ENCODE results near the gene MED9.
"Not testable (repeated sequence)": the region's sequence is repeated elsewhere in the genome, so short reads cannot be mapped to it uniquely, and the experiment has no call there.

The MED9 gene

DNA sequence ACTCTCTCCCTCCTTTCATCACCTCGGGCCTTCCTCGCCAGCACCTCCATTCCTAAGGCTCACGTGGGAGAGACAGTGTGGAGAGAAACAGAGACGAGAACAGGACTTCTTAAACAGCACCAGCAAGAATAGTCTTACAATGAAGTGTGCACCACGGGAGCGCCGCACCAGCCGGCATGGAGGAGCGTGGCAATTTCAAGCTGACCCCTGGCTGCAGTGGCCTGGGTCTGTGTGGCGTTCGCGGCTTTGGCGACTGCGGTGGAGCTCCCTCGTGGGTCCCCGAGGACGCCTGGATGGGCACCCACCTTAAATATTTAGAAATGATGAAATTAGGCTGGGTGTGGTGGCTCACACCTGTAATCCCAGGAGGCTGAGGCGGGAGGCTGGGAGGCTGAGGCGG lies 20.5 kb upstream of the MED9 start:
- no peak for DNase-seq

DNA sequence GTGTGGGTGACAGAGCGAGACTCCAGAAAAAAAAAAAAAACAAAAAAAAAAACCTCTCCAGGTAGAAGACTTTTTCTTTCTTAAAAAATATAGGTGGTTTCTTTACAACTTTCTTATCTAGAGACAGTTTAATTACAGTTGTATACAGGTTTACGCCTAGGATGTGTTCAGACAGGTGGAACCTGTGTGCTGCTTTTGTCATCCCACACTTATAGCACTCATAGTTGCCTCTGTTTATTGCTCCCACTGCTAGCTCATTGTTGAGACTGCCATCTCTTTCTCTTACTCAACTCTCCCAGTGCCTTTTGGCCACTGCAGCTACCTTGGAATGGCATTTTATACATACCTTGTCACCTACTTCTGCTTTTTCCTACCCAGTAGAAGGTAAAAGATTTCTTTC lies 19.1 kb upstream of the MED9 start:
- no peak for DNase-seq

DNA sequence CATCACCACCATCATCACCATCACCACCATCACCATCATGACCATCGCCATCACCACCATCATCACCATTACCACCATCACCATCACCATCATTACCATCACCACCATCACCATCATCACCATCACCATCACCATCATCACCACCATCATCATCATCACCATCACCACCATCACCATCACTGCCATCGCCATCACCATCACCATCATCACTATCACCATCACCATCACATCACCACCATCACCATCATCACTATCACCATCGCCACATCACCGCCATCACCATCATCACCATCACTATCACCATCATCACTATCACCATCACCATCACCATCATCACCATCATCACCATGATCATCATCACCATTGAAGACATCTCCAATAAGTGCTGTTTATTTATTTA lies 16.8 kb upstream of the MED9 start:
- DNase-seq: no peak

DNA sequence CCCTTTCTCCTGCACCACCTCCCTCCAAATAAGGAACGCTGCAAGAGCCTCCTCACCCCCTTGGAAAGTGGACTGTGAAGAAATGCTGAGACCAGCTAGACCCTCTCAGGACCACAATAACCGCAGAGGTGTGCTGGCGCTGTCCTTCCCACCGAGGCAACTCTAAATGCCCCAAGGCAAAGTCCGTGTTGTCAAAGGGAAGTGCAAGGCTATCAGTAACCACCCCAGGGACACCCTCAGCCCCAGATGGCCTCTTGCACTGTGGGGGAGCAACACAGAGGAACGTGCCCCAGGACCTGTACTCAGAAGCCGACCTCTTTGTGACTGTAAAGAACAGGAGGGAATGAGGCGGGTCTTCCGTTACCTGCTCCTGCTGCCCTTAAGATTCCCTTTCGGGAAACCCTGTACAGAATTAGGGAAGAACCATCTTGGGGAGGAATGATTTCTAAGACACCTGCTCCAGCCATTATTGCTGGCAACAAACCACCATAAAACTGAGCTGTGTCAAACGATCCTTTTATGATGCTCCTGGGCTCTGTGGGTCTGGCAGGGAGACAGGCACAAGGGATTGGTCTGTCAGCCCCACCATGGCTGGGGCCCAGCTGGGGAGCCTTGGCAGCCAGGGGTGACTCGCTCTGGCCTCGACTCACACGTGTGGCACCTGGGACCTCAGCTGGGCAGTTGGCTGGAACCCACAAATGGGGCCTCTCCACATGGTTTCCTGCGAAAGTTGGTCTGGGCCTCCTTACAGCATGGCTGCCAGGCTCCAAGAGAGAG lies 14.6 kb upstream of the MED9 start:
- DNase-seq: no peak

DNA sequence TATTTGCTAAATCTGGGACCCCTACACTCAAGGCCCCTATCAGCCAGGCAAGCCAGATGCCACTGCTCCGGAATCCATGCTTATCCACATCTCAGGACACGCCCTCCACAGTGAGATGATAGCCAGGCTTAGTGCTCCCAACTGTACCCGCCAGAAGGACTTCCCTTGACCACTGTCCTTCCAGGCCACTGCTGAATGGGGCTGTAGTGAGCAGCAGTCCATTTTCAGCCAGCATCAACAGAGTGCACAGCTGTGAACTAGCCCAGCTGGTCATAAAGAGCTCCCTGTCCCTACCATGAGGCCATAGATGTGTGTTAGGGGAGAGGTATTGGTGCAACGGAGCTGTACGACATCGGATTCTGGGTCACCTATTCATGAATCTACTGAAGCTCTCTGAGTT lies 13.0 kb upstream of the MED9 start:
- no peak for DNase-seq

DNA sequence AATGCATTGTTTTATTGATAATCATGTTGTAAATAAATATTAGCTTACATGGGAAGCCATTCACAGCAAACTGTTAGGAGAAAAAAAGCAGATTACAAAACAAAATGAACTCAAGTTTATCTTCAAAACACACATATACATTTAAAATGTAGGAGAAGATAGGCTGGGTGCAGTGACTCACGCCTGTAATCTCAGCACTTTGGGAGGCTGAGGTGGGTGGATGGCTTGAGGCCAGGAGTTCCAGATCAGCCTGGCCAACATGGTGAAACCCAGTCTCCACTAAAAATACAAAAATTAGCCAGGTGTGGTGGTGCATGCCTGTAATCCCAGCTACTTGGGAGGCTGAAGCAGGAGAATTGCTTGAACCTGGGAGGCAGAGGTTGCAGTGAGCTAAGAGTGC lies 10.9 kb upstream of the MED9 start:
- DNase-seq: not testable (repeated sequence)

DNA sequence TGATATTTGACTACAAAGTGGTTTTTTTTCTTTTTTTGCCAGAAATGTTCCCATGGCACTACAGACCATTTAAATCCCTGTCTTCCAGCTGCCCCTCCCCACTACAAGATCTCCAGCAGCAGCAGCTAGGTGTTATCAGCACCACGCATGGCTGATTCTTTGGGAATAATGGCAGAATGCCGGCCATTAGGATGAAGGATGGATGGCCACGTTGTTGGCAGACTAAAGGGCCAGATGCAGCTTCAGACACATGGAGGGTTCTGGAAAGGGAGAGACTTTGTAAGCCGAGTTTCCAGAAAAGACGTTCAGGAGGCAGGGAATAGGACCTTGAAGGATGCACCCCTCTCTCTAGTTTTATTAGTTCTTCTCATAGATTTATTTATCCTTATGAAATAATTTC lies 10.3 kb upstream of the MED9 start:
- peak; percentile 50 for DNase-seq

DNA sequence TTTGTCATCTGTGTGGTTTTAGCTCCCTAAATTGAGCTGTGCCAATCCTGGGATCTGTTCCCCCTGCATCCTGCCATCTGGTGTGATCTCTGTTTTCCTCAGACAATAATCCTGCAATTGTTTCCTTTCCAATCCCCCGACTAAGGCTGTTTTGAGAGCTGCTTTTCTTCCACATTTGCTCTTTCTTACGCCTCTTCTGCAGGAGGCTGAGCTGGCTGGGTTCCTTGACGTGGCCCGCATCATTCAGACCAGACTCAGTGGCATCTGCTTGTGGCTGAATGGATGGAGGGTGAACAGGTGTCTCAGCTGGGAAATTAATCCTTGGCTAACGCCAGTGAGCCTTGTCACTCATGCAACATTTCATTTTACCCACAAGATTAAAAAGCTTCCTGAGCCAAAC lies 9.8 kb upstream of the MED9 start:
- DNase-seq: peak; percentile 28

DNA sequence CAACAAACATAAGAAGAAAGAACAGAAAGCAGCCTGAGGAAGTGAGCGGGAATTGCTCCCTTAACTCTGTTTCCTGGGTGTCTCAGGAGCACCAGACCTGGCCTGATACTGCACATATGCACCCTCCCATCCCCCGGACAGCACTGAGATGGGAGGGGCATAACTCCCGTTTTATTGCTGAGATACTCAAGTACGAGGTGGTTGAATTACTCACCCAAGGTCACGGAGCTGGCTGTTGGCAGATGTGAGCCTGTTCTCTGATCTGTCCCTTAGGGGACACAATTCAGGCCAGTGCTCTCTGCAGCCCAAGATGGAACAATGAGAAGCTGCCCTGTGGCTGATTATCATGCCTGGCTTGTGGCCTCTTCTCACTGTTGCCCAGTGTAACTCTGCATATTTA lies 9.1 kb upstream of the MED9 start:
- DNase-seq: no peak

DNA sequence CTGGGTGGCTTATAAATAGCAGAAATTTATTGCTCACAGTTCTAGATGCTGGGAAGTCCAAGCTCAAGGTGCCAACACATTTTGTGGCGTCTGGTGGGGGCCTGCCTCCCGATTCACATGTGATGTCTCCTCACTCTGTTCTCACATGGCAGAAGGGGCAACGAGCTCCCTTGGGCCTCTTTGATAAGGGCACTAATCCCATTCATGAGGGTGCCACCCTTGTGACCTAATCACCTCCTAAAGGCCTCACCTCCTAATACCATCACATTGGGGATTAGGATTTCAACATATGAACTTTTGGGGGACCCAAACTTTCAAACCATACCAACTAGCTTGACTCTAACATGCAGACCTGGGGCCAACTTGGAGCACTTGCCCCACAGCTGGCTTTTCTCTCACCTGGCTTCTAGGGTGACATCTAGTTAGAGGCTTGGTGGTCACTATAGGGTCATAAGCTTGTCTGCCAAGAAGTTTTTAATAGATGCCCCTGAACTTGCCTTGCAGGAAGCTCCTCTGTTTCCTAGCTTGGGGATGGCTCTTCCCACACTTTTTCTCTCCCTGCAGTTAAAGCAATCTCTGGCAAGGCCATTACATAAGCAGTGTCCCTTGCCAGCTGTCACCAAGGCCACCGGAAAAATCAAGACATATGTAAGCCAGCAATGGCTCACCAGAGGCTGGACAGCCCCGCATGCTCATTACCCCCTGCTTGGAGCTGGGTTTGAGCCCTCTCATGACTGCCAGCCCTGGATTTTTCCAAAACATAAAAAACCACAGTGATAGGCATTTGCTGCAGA lies 8.4 kb upstream of the MED9 start:
- no peak for DNase-seq

DNA sequence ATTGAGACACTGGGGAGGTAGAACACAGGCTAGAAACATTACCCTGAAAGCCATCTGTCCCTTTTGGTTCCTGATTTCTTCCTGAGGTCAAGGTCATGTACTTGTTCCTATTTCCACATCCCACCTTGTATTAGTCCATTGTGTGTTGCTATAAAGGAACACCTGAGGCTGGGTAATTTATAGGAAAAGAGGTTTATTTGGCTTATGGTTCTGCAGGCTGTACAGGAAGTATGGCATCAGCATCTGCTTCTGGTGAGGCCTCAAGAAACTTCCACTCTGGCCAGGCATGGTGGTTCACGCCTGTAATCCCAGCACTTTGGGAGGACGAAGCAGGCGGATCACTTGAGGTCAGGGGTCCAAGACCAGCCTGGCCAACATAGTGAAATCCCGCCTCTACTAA lies 7.4 kb upstream of the MED9 start:
- no peak for DNase-seq

DNA sequence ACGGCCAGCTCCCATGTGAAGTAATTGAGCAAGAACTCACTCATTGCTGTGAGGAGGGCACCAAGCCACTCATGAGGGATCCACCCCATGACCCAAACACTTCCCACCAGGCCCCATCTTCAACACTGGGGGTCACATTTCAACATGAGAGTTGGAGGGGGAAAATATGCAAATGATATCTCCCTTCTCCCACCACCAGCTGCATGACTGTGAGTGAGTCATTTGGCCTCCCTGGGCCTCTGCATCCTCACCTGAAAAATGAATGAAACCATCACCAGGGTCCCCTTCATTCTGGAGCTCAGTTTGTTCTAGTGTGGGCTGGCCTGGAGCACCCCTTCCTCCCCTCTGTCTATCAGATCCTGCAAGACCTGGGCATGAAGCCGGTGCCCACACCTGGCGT lies 6.8 kb upstream of the MED9 start:
- DNase-seq: no peak

DNA sequence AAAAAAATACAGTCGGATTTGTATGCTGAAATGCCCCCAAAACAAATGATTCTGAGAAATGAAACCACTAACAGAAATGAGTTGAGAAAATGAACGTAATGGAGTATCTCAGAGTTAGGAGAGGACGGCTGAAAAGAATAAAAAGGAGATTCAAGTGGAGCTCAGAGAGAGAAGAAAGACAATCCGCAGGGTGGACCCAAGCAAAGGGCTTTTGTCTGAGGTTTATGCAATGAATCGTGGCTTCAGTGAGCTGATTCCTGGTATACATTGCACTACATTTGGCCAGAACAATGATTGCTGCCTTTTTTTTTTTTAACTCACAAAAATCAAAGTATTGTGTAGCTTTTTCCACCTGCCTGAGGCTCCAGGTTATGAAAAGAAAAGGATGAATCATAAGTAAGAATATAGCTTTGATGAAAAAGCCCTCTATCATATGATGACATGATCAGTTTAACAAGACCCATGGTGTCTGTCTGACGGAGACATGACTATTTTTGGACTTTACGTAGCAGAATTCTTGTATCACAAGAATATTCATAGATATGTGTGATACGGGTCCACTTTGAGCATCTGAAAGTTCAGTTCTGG lies 4.4 kb upstream of the MED9 start:
- DNase-seq: no peak

DNA sequence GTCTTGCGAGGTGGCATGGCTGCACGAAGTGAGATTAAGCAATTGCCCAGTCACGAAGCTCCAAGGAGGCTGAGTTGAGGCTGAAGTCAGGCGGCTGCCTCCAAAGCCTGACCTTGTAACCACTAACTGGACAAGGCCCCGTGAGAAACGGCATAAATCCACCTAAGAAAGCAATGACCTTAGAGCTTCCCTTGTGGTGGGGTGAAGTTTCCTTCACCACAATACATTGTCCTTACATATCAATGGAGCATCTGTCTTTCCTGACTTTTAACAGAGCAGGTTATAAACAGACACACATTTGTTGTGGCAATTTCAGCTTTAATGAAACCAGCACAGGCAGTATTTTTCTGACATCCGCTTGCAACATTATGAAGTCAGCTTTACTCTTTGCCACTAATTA lies 2.5 kb upstream of the MED9 start:
- DNase-seq: no peak

DNA sequence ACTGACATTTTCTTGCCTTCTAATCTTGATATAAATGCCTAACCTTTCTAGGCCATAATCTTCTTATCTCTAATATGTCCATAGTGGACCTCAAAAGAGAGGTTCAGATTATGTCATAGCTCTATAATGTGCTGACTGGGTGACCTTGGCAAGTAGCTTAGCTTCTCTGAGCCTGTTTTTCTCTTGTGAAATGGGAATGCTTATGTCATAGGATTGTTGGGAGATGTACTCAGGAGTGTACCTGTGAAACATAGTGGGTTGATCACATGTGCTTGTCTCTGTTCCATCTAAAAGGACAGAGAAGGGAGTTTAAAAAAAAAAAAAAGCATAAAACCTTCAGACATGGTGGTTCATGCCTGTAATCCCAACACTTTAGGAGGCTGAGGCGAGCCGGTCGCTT lies 2.4 kb downstream of the MED9 start:
- no peak for DNase-seq

DNA sequence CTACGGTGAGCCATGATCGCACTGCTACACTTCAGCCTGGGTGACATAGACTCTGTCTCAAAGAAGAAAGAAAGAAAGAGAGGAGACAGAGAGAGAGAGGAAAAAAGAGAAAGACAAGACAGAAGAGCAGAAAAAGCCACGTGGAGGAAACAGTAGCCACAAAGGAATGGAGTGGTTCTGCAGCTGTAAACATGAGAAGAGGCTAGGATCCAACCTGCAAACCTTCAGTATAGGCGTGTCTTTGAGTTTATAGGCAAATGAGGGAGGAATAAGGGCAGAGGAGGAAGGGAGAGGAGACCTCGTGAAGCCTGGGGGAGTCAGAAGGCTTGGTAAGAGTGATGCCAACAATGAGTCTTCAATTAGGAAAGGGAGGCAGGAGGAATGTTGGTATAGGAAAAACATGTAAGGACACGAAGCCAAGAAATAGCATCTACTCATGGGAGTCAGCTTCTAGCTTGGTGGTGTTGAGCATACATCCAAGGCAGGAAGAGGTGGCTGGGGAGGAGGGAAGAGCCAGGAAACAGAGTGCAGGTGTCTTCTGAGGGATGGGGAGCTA lies 3.9 kb downstream of the MED9 start:
- DNase-seq: no peak

DNA sequence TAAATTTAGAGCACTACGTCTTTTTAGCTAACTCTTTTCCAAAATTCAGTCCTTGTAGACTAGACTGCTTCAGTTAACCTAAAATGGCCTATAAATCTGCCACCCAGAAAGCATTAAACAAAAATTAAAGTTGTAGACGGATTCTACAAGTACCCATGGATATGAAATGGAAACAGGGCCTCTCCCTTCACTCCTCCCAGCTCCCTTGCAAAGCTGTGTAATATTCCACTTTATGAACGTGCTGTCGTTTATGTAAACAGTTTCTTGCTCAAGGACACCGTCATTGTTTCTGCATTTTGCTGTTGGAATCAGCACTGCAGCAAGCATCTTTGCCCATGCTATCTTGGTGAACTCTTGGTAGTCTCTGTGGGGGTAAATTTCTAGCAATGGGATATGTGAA lies 5.1 kb downstream of the MED9 start:
- no peak for DNase-seq

DNA sequence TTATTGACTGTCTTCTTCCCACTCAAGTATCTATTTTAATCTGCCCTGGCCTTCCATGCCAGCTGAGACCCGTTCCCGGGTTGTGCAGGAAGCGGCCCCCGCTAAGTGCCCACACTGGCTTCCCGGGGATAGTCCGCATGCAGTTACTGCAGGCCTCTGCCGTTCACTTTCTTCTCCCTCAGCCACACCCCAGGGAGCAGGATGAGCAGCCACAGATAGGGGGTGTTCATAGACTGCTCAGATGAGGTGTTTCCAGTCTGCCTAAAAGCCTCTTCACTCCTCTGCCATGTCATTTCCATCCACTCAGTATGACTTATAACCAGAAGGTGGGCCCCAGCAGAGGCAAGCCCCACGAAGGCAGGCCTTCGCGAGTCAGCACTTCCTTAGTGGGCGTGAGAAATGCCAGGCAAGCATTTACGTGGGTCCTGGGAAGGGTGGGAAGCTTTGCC lies 7.7 kb downstream of the MED9 start:
- no peak for DNase-seq

DNA sequence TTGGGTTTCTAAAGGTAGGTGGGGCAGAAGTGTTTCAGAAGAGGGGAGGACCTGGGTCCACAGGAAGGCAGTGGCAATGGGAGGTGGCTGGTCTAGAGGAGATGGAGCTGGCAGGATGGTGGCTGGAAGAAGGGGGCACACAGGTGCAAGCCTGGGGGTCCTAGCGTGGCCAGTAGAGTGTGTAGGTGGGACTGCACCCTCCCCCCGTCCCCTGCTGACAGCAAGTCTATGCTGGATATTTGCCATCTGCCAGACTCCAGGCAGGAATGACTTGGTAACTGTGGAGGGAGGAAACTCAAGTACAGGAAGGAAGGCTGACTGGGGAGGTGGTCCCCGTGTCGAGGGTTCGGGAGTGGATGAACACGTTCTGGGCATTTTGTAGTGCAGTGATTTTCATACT lies 8.6 kb downstream of the MED9 start:
- DNase-seq: no peak

DNA sequence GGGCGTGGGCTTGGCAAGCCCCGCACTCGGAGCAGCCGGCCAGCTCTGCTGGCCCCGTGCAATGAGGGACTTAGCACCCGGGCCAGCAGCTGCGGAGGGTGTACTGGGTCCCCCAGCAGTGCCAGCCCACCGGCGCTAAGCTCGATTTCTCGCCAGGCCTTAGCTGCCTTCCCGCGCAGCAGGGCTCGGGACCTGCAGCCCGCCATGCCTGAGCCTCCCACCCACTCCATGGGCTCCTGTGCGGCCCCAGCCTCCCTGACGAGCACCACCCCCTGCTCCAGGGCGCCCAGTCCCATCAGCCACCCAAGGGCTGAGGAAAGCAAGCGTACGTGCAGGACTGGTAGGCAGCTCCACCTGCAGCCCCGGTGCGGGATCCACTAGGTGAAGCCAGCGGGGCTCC lies 9.6 kb downstream of the MED9 start:
- not testable (repeated sequence) for DNase-seq

DNA sequence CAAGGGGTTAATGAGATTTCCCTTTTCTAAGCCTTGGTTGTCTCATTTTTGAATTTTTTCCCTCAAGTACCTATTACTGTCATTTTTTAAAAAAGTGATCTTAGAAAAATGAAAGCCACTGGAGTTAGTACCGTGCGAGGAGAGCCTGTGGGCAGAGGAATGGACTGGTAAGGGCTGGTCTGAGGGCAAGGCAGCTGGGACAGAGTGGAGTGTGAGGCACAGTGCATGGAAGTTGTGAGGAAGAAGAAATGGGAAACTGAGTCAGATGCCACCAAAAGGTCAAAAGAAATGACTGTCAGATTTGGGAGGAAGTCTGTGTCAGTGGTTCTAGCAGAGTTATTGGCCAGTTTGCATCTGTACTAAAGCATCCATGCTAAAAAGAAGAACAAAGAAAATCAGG lies 11.2 kb downstream of the MED9 start:
- no peak for DNase-seq

DNA sequence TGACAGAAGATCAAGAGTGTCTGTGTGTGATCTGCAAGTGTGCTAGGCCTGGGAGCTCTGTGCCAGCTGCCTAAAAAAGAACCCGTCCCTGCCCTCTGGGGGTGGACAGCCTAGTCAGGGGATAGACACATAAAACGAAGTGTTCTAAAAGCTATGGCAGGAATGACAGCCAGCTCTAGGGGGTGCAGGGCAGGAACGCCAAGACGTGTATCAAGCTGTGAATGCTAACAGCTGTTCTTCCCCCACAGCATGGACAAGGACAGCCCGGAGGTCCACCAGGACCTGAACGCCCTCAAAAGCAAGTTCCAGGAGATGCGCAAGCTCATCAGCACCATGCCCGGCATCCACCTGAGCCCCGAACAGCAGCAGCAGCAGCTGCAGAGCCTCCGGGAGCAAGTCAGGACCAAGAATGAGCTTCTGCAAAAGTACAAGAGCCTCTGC lies 14.3 kb downstream of the MED9 start:
- no peak for DNase-seq

DNA sequence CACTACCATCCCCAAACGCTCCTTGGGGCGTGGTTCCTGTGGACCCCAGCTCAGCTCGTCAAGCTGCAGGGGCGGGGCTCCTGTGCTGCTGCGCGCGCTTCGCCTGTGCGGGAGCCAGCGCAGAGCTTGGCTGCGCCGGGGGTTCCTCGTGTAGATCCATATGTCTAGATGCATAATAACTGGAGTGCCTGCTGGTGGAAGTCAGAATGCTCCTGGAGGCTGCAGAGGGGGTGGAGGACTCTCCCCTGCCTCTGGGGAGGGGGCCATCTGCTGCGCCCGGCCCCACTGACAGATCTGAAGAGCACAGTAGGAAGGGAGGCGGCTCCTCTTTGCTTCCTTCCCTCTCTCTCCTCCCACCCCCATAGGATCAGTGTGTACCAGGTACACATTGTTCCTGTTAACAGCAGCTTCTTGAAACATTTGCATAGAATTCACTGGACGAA lies 14.8 kb downstream of the MED9 start:
- no peak for DNase-seq

DNA sequence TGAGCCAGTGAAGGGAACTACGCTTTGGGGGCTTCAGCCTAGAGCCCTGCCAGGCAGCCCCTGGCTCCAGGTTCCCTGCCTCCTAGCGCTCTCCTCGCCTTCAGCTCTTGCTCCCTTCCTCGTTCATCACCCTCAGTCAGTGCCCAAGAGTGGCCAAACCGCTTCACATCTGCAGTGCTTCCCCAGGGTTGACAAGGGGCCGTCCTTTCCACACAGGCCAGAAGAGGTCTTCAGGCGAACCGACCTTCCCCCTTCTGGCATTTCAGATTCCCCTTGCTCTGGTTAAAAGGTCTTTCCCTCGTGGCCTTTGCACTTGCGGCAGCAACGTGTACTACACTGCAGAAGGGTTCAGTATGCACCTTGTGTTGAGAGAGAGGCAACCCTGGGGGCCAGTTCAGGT lies 15.3 kb downstream of the MED9 start:
- no peak for DNase-seq
